Chondrocyte (in vitro differentiated cells): ENCODE data around the gene RNF14. TPM values are rescaled to one million over a fixed set of nuclear protein-coding genes. Genes with fewer than 3 reads are reported as not detected.
"Not testable (repeated sequence)": the region's sequence is repeated elsewhere in the genome, so short reads cannot be mapped to it uniquely, and the experiment has no call there.

Source experiments
- DNase-seq: peaks from one replicate; pipeline ENCODE4 v3.0.0; 2021; ENCODE audit warnings: mixed read lengths, low spot score
- H3K27ac Mint-ChIP-seq: one replicate; pipeline ENCODE4 v1.8.0; 2021; ENCODE audit warnings: mild to moderate bottlenecking, moderate library complexity, mixed read lengths; ENCODE audit not compliant: unreplicated experiment
- H3K27me3 Mint-ChIP-seq: 2 replicates; pipeline ENCODE4 v1.8.0; 2021; ENCODE audit warnings: low read depth, mixed read lengths
- H3K36me3 Mint-ChIP-seq: 2 replicates; pipeline ENCODE4 v1.8.0; 2021; ENCODE audit warnings: low read depth, mixed read lengths
- H3K4me1 Mint-ChIP-seq: 2 replicates; pipeline ENCODE4 v1.8.0; 2021; ENCODE audit warnings: low read depth, mild to moderate bottlenecking, mixed read lengths
- H3K4me3 Mint-ChIP-seq: one replicate; pipeline ENCODE4 v1.8.0; 2021; ENCODE audit warnings: mild to moderate bottlenecking, moderate library complexity, mixed read lengths; ENCODE audit not compliant: unreplicated experiment
- H3K9me3 Mint-ChIP-seq: 2 replicates; pipeline ENCODE4 v1.8.0; 2021; ENCODE audit warnings: low read depth, mixed read lengths
- long read RNA-seq: library from polyadenylated mRNA; stranded (forward); transcript quantifications from one replicate; pipeline ENCODE4 v2.0.0, GENCODE V29; 2021
- total RNA-seq: library from RNA; stranded (reverse); gene quantifications from 3 replicates; pipeline ENCODE4 v1.2.1, GENCODE V29; 2021
- TF ChIP-seq, protein P1 (sequence below): fragments of 200-600 bp; sonication (generic); IDR thresholded peaks from 2 replicates; pipeline ENCODE4 v1.5.0; 2021; ENCODE audit warnings: antibody characterized with exemption, mild to moderate bottlenecking, moderate library complexity

The RNF14 gene, protein sequence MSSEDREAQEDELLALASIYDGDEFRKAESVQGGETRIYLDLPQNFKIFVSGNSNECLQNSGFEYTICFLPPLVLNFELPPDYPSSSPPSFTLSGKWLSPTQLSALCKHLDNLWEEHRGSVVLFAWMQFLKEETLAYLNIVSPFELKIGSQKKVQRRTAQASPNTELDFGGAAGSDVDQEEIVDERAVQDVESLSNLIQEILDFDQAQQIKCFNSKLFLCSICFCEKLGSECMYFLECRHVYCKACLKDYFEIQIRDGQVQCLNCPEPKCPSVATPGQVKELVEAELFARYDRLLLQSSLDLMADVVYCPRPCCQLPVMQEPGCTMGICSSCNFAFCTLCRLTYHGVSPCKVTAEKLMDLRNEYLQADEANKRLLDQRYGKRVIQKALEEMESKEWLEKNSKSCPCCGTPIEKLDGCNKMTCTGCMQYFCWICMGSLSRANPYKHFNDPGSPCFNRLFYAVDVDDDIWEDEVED
- total RNA-seq, result 80.4 to 83.6 TPM (median 83.5 TPM) in 3 replicates
- long read RNA-seq, full-length matches to known transcripts, result 89 of 127 reads
- long read RNA-seq, partial matches to known transcripts, result 7 of 127 reads
- long read RNA-seq, other reads (novel, unspliced or antisense), result 31 of 127 reads

DNA sequence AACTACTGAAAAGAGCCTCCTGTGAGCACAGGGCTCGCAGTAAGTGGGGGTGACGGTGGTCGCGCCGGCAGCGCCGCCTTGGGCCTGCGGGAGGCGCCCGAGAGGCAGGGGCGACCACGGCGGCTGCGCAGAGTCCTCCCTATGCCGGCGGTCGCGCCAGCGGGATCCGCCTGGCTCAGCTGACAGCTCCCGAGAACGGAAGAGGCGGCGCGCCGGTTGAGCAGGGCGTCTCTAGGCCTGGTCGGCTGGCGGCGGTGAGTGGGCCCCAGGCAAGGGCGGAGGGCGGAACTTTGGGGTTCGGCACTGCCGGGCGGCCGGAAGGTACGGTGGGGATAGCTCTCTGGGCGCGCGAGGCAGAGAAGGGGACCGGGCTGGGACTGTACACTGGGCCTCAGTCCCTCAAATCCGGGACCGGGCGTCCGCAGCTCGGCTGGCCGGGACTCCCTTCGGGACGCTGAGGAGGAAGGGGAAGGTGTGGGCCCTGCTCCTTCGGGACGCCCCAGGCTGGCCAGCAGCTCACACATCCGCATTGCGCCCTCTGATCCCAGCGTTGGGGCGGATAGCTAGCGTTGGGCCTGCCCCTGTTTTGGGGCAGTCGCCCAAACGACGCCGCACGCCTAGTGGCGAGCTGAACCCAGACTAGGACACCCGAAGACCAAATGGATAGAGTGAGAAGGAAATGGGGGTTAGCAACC, at the start of gene RNF14:
TSS of gene RNF14 (plus strand) at position 192 of the 695 bp plus-strand sequence. CDS start 4,484 bp downstream, outside the sequence.
- TF ChIP-seq, protein P1, sequence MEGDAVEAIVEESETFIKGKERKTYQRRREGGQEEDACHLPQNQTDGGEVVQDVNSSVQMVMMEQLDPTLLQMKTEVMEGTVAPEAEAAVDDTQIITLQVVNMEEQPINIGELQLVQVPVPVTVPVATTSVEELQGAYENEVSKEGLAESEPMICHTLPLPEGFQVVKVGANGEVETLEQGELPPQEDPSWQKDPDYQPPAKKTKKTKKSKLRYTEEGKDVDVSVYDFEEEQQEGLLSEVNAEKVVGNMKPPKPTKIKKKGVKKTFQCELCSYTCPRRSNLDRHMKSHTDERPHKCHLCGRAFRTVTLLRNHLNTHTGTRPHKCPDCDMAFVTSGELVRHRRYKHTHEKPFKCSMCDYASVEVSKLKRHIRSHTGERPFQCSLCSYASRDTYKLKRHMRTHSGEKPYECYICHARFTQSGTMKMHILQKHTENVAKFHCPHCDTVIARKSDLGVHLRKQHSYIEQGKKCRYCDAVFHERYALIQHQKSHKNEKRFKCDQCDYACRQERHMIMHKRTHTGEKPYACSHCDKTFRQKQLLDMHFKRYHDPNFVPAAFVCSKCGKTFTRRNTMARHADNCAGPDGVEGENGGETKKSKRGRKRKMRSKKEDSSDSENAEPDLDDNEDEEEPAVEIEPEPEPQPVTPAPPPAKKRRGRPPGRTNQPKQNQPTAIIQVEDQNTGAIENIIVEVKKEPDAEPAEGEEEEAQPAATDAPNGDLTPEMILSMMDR, result peak; percentile 96
- DNase-seq, result no peak
- no peaks in the 10 kb centered on the region for H3K27me3 Mint-ChIP-seq
- peaks cover 26% of the 10 kb centered on the region for H3K4me1 Mint-ChIP-seq
- peak within 1 kb of the TSS; percentile 96 for H3K4me3 Mint-ChIP-seq
- peaks cover 8% of the 10 kb centered on the region for H3K36me3 Mint-ChIP-seq
- H3K9me3 Mint-ChIP-seq, result no peaks in the 10 kb centered on the region
- peak within 1 kb of the TSS; percentile 99 for H3K27ac Mint-ChIP-seq

DNA sequence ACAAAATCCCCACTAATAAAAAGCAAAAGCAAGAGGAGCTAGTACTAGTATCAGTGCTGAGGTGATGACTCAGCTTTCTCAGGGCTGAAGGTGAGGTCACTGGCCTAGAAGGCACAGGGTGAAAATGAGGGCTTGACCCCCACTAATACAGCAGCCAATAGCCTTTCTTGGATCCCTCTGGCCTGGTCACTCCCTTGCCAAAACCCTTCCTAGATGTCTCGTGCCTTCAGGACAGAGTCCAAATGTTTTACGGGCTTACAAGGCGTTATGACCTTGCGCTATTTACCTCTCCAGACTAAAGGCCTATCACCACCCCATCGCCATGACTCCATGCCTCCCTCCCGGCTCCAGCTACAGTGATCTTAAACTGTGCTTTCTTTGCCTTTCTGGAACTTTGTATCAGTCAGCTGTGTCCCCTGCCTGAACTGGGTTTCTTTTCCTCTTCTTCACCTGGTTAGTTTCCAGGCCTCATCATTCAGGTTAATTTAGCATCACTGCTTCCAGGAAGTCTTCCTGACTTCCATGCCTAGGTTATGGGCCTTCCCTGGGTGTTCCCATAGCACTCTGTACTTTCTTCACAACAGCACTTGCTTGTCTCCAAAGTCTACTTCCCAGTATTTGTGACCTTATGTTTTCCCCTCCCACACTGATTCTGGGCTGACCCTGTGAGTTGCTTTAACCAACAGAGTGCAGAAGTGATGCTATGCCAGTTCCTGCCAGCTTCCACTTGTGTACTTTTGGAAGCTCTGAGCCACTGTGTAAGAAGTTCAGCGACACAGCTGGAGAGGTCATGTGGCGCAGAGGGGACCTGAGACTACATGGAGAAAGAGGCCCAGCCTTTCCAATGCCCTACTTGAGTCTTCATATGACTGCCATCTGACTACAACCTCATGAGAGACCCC, 49.4 kb upstream of the RNF14 start:
- H3K27ac Mint-ChIP-seq, result no peak overlapping the region
- TF ChIP-seq, protein P1, result no peak
- peaks cover 2% of the 10 kb centered on the region for H3K36me3 Mint-ChIP-seq
- H3K9me3 Mint-ChIP-seq, result no peaks in the 10 kb centered on the region
- peaks cover 15% of the 10 kb centered on the region for H3K4me1 Mint-ChIP-seq
- no peak overlapping the region for H3K4me3 Mint-ChIP-seq
- H3K27me3 Mint-ChIP-seq, result peaks cover 5% of the 10 kb centered on the region
- no peak for DNase-seq

DNA sequence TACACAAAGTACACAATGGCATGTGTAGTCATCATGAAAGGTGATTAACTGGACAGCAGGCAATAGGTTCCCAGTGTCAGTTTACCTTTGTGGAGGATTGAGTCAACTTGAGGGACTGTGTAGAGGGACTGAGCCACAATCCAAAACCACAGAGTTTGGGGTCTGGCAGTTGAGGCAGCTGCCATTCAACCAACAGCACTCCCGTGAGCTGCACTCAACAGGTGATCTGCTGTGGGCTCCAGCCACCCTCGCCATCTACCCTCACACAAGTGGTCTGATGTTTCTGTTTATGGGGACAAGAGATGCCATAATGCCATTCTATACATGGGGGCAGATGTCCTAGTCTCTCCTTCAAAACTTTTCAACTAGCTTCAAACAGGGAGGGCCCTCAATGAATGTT, 48.1 kb upstream of the RNF14 start:
- H3K9me3 Mint-ChIP-seq, result no peaks in the 10 kb centered on the region

DNA sequence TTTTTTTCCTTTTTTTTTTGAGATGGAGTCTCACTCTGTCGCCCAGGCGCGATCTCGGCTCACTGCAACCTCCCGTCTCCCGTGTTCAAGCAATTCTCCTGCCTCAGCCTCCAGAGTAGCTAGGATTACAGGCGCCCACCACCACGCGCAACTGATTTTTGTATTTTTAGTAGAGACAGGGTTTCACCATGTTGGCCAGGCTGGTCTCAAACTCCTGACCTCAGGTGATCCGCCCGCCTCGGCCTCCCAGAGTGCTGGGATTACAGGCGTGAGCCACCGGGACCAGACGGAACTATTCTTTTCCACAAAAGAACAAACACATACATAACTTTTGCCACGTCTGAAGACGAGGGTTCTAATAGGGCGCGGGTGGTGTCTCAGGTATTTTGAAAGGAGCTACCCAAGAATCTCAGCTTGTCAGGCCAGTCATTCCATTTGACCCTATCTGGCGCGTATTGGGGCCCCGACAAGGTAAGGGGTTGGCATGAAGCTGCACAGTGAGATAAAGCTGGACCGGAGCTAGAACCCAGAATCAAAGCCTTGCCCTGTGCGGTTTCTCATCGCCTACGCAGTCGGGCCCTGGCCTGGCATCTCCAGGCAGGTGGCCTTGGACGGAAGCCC, 46.0 kb upstream of the RNF14 start:
- not testable (repeated sequence) for DNase-seq, H3K9me3 Mint-ChIP-seq, H3K27me3 Mint-ChIP-seq
- H3K27ac Mint-ChIP-seq, result peak overlapping the region; percentile 97
- peaks cover 13% of the 10 kb centered on the region for H3K36me3 Mint-ChIP-seq
- H3K4me3 Mint-ChIP-seq, result peak overlapping the region; percentile 75
- H3K4me1 Mint-ChIP-seq, result peaks cover 21% of the 10 kb centered on the region

More for the DNA sequence above, 48.1 kb upstream of the RNF14 start:
- H3K27ac Mint-ChIP-seq, result no peak overlapping the region
- no peak for DNase-seq
- peaks cover 5% of the 10 kb centered on the region for H3K36me3 Mint-ChIP-seq
- H3K4me3 Mint-ChIP-seq, result no peak overlapping the region
- TF ChIP-seq, protein P1, result no peak
- peaks cover 21% of the 10 kb centered on the region for H3K4me1 Mint-ChIP-seq
- peaks cover 5% of the 10 kb centered on the region for H3K27me3 Mint-ChIP-seq
